Common myeloid progenitor, CD34-positive (primary cell): ENCODE measurements around the gene TMEM181.

Source experiments
- CTCF ChIA-PET: fragments of 350-600 bp; sonication (Branson Sonifier 250); formaldehyde crosslinking; loops from one replicate; lab custom pipeline; 2021; ENCODE audit warnings: antibody characterized with exemption; lab: Charles Lee
- POLR2A ChIA-PET: fragments of 350-600 bp; sonication (Branson Sonifier 250); formaldehyde crosslinking; loops from one replicate; lab custom pipeline; 2021; ENCODE audit warnings: antibody characterized with exemption; lab: Charles Lee
- DNase-seq, 3 donors: peaks; one replicate each; pipeline versions ENCODE4 v3.0.0 to v3.0.0-alpha.2; 2013
- H3K27ac ChIP-seq, 2 experiments: 1 replicate in 1 of 2; 2 replicates in 1 of 2; pipeline ENCODE4 v1.7.0; 2013; ENCODE audit warnings: inconsistent platforms in 2 of 2, low read length in 2 of 2, mild to moderate bottlenecking in 2 of 2, low read depth in 1 of 2, moderate library complexity in 1 of 2; ENCODE audit not compliant: severe bottlenecking in 2 of 2, insufficient read depth in 1 of 2, poor library complexity in 1 of 2
- H3K27me3 ChIP-seq, 5 experiments: replicated peaks in 2 of 5; 1 replicate in 3 of 5; 2 replicates in 2 of 5; pipeline versions ENCODE4 v1.6.1 to v1.7.0; 2013; ENCODE audit warnings: low read length in 4 of 5, mild to moderate bottlenecking in 2 of 5, moderate library complexity in 2 of 5, inconsistent platforms in 1 of 5; ENCODE audit not compliant: insufficient read depth in 5 of 5, control insufficient read depth in 4 of 5
- H3K36me3 ChIP-seq, 4 experiments: 1 replicate in 2 of 4; 2 replicates in 2 of 4; pipeline versions ENCODE4 v1.6.1 to v1.7.0; 2013; ENCODE audit warnings: low read length in 3 of 4, control low read depth in 1 of 4, mild to moderate bottlenecking in 1 of 4; ENCODE audit not compliant: control insufficient read depth in 4 of 4, insufficient read depth in 4 of 4
- H3K4me1 ChIP-seq, 4 experiments: 1 replicate in 3 of 4; 2 replicates in 1 of 4; pipeline versions ENCODE4 v1.6.1 to v1.7.1; 2013; ENCODE audit warnings: low read length in 3 of 4, mild to moderate bottlenecking in 3 of 4, control low read depth in 1 of 4, inconsistent platforms in 1 of 4, moderate library complexity in 1 of 4; ENCODE audit not compliant: control insufficient read depth in 4 of 4, insufficient read depth in 4 of 4; ENCODE audit errors: control extremely low read depth in 1 of 4
- H3K4me3 ChIP-seq, 7 experiments: 1 replicate in 4 of 7; 2 replicates in 3 of 7; pipeline versions ENCODE4 v1.5.1 to v1.7.0; 2013; ENCODE audit warnings: mild to moderate bottlenecking in 7 of 7, low read length in 6 of 7, moderate library complexity in 6 of 7, inconsistent platforms in 2 of 7, low read depth in 2 of 7, control low read depth in 1 of 7; ENCODE audit not compliant: insufficient read depth in 4 of 7, control insufficient read depth in 1 of 7; ENCODE audit errors: extremely low read depth in 1 of 7
- H3K9me3 ChIP-seq, 5 experiments: 1 replicate in 4 of 5; 2 replicates in 1 of 5; pipeline versions ENCODE4 v1.6.1 to v1.7.1; 2013; ENCODE audit warnings: low read length in 4 of 5, mild to moderate bottlenecking in 2 of 5, inconsistent platforms in 1 of 5, low read depth in 1 of 5, moderate library complexity in 1 of 5; ENCODE audit not compliant: control insufficient read depth in 4 of 5, insufficient read depth in 2 of 5; ENCODE audit errors: control extremely low read depth in 1 of 5
- WGBS: methylation state at CpG from one replicate; pipeline ENCODE4 v1.1.5; 2013; ENCODE audit not compliant: insufficient coverage; 5-methylcytosine and 5-hydroxymethylcytosine counted together

TMEM181 gene

DNA sequence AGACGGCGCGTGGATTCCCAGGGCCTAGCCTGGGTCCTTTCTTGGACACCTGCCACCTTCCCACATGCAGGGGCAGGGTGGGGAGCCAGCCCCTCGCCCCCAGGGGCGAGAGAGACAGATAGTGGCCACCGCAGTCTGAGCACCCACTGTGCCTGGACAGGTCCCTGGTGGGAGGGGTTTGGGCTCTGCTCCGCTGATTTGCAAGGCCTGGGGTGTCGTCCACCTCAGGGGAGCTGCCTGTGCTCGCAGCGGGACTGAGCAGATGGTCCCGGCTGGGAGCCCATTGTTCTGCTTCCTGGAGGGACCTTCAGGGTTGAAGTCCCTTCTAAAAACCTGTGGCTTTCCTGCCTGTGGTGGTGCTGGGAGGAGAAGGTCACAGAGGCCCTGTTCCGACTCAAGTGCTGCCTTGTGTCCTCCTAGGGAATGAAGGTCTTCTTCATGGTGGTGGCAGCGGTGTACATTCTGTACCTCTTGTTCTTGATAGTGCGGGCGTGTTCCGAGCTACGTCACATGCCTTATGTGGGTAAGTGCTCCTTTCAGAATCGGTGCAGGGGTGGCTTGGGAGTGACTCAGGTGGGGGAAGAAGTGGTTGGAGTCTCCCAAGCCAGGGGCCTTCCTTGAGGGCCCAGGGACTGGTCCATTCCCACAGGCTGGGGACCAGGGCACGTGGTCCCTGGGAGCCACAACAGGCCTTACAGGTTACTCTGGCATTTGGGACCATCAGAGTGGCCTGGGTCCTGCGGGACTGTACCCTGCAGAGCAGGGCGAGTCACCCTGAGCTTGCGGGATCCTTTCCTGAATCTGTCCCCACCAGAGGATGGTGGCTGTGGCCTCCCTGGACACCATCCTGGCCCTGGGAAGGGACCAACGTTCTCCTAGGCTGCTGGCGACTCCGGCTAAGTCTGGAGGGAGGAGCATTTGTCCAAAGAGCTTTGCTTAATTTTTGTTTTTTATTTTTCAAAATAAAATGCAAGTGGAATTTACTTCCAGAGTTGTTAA lies 65.1 kb downstream of the TMEM181 start:
- Histone ChIP-seq H3K27me3 (no peaks in the 10 kb centered on the region), H3K36me3 (peaks cover 18 to 92% (median 68%) of the 10 kb centered on the region in 4 experiments), H3K4me3 (no peak overlapping the region), H3K4me1 (no peaks in the 10 kb centered on the region), H3K9me3 (no peaks in the 10 kb centered on the region), H3K27ac (no peak overlapping the region)
- DNase-seq: no peak
- POLR2A ChIA-PET: no interaction called here
- CTCF ChIA-PET: interaction anchor here (1.0 kb wide), 1 partner anchor 346 kb away, joined by 4 read pairs; no protein-coding TSS in a partner anchor
- 96% methylated on average over 22 of the region's 25 CpGs for WGBS

DNA sequence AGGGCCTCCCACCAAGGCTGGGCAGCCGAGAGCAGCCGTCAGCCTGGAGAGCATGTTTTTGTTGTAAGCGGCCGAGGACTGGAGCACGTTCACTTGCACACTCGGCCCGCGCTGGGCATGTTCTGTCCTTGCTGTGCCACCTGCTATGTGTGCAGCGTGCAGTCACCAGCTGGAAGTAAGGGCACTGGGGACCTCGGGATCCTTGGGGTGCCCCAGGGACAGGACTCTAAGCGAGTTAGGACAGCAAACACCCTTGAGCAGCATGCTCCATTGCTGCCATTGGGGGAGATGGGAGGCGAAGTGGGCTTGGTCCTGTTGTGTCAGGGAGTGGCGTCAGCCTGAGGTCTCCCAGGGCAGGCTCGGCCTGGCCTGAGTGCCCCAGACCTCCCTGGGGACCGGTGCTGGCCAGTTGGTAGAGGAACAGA lies 66.0 kb downstream of the TMEM181 start:
- ChIA-PET POLR2A (no interaction called here), CTCF (interaction anchor here (0.8 kb wide), 1 partner anchor 20 kb away, joined by 3 read pairs; no protein-coding TSS in a partner anchor)
- 95% methylated on average over 14 of the region's 15 CpGs for WGBS
- H3K27ac ChIP-seq: no peak overlapping the region
- no peaks in the 10 kb centered on the region for H3K9me3 ChIP-seq
- peaks cover 13 to 92% (median 69%) of the 10 kb centered on the region in 4 experiments for H3K36me3 ChIP-seq
- H3K4me3 ChIP-seq: no peak overlapping the region
- no peaks in the 10 kb centered on the region for H3K4me1 ChIP-seq
- no peaks in the 10 kb centered on the region for H3K27me3 ChIP-seq
- DNase-seq: no peak

DNA sequence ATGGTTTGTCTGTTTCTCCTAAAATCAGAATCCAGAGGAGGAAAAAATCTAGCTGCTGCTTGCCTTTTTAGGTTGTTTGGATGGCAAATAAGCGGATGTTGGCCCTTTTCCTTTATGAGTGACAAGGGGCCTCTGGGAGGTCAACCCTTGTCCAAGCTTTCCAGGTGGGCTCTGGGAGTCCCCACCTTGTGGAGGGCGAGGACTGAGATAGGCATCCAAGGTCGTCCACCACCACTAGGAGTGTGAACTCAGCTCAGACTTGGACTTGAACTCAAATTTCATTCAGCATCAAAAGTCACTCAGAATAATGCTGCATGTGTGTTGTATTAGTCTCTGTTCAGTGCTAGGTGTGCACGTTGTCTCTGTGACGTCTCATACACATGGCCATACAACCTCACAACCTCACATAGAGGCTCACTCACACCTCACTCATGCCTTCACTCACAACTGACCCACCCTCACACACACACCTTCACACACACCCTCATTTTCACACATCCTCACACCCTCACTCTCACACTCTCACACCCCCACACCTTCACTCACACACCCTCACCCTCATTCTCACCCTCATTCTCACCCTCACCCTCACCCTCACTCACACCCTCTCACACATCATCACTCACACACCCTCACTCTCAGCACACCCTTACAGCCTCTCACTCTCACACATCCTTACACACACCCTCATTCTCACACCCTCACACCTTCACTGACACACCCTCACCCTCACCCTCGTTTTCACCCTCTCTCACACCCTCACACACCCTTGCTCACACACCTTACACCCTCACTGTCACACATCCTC lies 66.7 kb downstream of the TMEM181 start:
- no peak overlapping the region for H3K27ac ChIP-seq
- H3K4me1 ChIP-seq: no peaks in the 10 kb centered on the region
- no peak overlapping the region for H3K4me3 ChIP-seq
- H3K27me3 ChIP-seq: no peaks in the 10 kb centered on the region
- H3K36me3 ChIP-seq: peaks cover 14 to 93% (median 68%) of the 10 kb centered on the region in 4 experiments
- WGBS: 100% methylated on average over 1 of the region's 6 CpGs
- H3K9me3 ChIP-seq: no peaks in the 10 kb centered on the region
- DNase-seq: no peak
- ChIA-PET CTCF (interaction anchor here (0.8 kb wide), 1 partner anchor 21 kb away, joined by 3 read pairs; no protein-coding TSS in a partner anchor), POLR2A (no interaction called here)

DNA sequence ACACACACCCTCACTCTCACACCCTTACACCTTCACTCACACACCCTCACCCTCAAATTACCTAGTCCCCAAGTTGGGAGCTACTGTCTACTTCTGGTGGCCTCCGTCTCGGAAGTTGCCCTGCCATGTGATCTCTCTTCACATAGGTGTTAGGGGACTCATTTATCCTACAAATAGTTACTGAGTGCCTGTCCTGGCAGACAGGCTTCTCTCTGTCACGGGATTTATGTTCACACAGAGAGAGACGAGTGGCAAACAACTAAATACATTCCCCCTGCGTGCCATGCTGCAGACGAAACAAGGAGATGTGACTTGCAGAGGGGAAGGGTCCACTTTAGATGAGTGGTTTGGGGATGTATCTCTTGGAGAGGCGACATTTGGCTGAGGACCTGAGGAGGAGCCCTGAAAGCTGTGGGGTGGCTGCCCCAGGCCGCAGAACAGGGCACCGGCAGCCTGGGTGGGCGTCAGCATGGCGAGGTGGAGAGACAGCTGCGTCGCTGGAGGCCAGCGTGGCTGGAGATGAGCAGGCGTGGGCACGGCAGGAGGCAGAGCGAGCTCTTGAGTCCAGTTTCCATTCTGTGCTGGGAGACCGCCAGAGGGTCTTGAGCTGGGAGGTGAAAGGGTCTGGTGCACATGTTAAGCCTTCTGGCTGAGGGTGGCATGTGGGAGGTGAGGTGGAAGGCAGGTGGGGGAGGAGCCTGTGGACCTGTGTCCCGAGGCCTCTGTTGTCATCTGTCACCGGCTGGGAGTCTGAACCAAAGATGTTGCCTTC lies 67.5 kb downstream of the TMEM181 start:
- WGBS: 95% methylated on average over 14 of the region's 20 CpGs
- DNase-seq: no peak
- Histone ChIP-seq H3K4me3 (no peak overlapping the region), H3K27ac (no peak overlapping the region), H3K4me1 (peaks cover 0 to 4% (median 0%) of the 10 kb centered on the region in 4 experiments), H3K27me3 (no peaks in the 10 kb centered on the region), H3K9me3 (no peaks in the 10 kb centered on the region), H3K36me3 (peaks cover 14 to 88% (median 68%) of the 10 kb centered on the region in 4 experiments)
- ChIA-PET POLR2A (no interaction called here), CTCF (interaction anchor here (0.8 to 1.0 kb wide), 3 partner anchors 11 to 91 kb away, joined by 3 read pairs; no protein-coding TSS in a partner anchor)

DNA sequence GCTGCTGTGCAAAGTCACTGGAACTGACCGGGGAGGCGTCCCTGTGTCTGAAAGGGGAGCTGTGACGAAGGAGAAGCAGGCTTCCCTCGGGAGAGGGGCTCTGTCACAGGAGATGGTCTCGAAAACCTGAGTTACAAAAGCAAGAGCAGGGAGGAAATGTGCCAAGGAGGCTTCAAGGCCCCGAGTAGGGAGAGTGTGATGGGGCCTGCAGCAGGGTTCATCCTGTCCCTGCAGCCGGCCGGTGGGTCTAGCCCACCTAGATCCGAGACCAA lies 68.0 kb downstream of the TMEM181 start:
- Histone ChIP-seq H3K9me3 (no peaks in the 10 kb centered on the region), H3K27ac (no peak overlapping the region), H3K36me3 (peaks cover 10 to 84% (median 67%) of the 10 kb centered on the region in 4 experiments), H3K4me3 (no peak overlapping the region), H3K4me1 (peaks cover 0 to 7% (median 0%) of the 10 kb centered on the region in 4 experiments), H3K27me3 (no peaks in the 10 kb centered on the region)
- DNase-seq: no peak
- CTCF ChIA-PET: interaction anchor here (0.8 to 1.4 kb wide), 4 partner anchors 10 to 91 kb away, joined by 3 read pairs; no protein-coding TSS in a partner anchor
- WGBS: 97% methylated on average over 9 of the region's 9 CpGs
- POLR2A ChIA-PET: no interaction called here

DNA sequence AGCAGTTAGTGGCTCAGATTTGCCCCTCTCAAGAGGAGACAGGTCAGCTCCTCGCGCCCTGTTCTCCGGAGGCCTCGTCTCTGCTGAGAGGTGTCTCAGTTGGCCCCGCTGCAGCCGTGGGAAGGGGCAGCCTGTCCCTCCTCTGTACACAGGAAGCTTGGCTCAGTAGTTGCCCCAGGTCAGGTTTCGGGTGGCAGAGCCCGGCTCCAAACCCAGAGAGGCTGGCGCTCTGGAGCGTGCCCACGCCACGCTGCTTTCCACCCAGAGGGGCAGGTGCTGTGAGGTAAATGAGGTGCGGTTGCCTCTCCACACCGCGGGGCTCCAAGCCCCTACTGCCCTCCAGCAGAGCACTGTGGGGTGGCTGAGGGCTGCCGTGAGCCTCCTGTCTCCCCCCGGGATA lies 68.7 kb downstream of the TMEM181 start:
- Histone ChIP-seq H3K27me3 (no peaks in the 10 kb centered on the region), H3K9me3 (no peaks in the 10 kb centered on the region), H3K4me3 (no peak overlapping the region), H3K27ac (no peak overlapping the region), H3K36me3 (peaks cover 12 to 86% (median 71%) of the 10 kb centered on the region in 4 experiments), H3K4me1 (peaks cover 0 to 7% (median 0%) of the 10 kb centered on the region in 4 experiments)
- WGBS: 96% methylated on average over 17 of the region's 17 CpGs
- CTCF ChIA-PET: interaction anchor here (1.0 to 1.4 kb wide), 4 partner anchors 15 to 75 kb away, joined by 3 to 4 read pairs (median 4); partner anchors contain the start of gene SYTL3
- POLR2A ChIA-PET: no interaction called here
- no peak for DNase-seq
